Globus pallidus (tissue), 1 donor: Measurements from ENCODE around the gene ARHGAP8.

ENCODE experiments used
- DNase-seq: peaks from one replicate; pipeline ENCODE4 v3.0.0-alpha.2; 2015; ENCODE audit warnings: low spot score

ARHGAP8 gene

GRCh38 chr22:44861245-44861644 is 108.9 kb downstream of the ARHGAP8 start:
- no peak for DNase-seq

GRCh38 chr22:44862281-44862680 is 109.9 kb downstream of the ARHGAP8 start:
- DNase-seq = no peak

GRCh38 chr22:44862981-44863860 is 110.8 kb downstream of the ARHGAP8 start:
- no peak for DNase-seq

GRCh38 chr22:44865193-44866057 is 113.0 kb downstream of the ARHGAP8 start:
- no peak for DNase-seq

- no peak for DNase-seq
These were observed 116.8 kb downstream of the ARHGAP8 start for GRCh38 chr22:44869196-44869595.

GRCh38 chr22:44870021-44870420 is 117.6 kb downstream of the ARHGAP8 start:
- no peak for DNase-seq

GRCh38 chr22:44871782-44872181 is 119.4 kb downstream of the ARHGAP8 start:
- no peak for DNase-seq

- no peak for DNase-seq
These were observed 124.5 kb downstream of the ARHGAP8 start for GRCh38 chr22:44876921-44877320.

GRCh38 chr22:44878483-44879300 is 126.3 kb downstream of the ARHGAP8 start:
- no peak for DNase-seq

GRCh38 chr22:44879301-44879680 is 126.9 kb downstream of the ARHGAP8 start:
- no peak for DNase-seq

- no peak for DNase-seq
These were observed 128.4 kb downstream of the ARHGAP8 start for GRCh38 chr22:44880610-44881290.

GRCh38 chr22:44881624-44882023 is 129.2 kb downstream of the ARHGAP8 start:
- DNase-seq = no peak

- no peak for DNase-seq
These were observed 130.0 kb downstream of the ARHGAP8 start for GRCh38 chr22:44882226-44882905.

GRCh38 chr22:44883011-44883421 is 130.6 kb downstream of the ARHGAP8 start:
- DNase-seq = no peak

GRCh38 chr22:44884562-44884961 is 132.2 kb downstream of the ARHGAP8 start:
- no peak for DNase-seq

GRCh38 chr22:44884968-44885805 is 132.8 kb downstream of the ARHGAP8 start:
- no peak for DNase-seq

- DNase-seq = no peak
These were observed 133.5 kb downstream of the ARHGAP8 start for GRCh38 chr22:44885806-44886360.

- DNase-seq = no peak
These were observed 135.6 kb downstream of the ARHGAP8 start for GRCh38 chr22:44887941-44888366.

GRCh38 chr22:44888491-44889254 is 136.3 kb downstream of the ARHGAP8 start:
- DNase-seq = no peak
